ENCODE data around the gene MAPK4.
"Not testable (repeated sequence)": the region's sequence is repeated elsewhere in the genome, so short reads cannot be mapped to it uniquely, and the experiment has no call there.

The MAPK4 gene

GRCh38 chr18:50749421-50749820, 189.5 kb downstream of the MAPK4 start:
- DNase-seq (ENCODE audit: low read depth in 1 of 2, low spot score in 1 of 2), result no peak

- no peak for DNase-seq (ENCODE audit: low read depth in 1 of 2, low spot score in 1 of 2)
These were observed 190.1 kb downstream of the MAPK4 start for GRCh38 chr18:50749945-50750344.

- DNase-seq (ENCODE audit: low read depth in 1 of 2, low spot score in 1 of 2), result no peak
These were observed 190.7 kb downstream of the MAPK4 start for GRCh38 chr18:50750546-50750945.

- no peak for DNase-seq (ENCODE audit: low read depth in 1 of 2, low spot score in 1 of 2)
These were observed 191.6 kb downstream of the MAPK4 start for GRCh38 chr18:50751490-50751889.

- no peak for DNase-seq (ENCODE audit: low read depth in 1 of 2, low spot score in 1 of 2)
These were observed 192.1 kb downstream of the MAPK4 start for GRCh38 chr18:50751947-50752346.

- DNase-seq (ENCODE audit: low read depth in 1 of 2, low spot score in 1 of 2), result no peak
These were observed 193.4 kb downstream of the MAPK4 start for GRCh38 chr18:50753311-50753710.

- no peak for DNase-seq (ENCODE audit: low read depth in 1 of 2, low spot score in 1 of 2)
These were observed 194.4 kb downstream of the MAPK4 start for GRCh38 chr18:50754297-50754696.

GRCh38 chr18:50757358-50757757, 197.5 kb downstream of the MAPK4 start:
- DNase-seq (ENCODE audit: low read depth in 1 of 2, low spot score in 1 of 2), result no peak

GRCh38 chr18:50769463-50769862, 209.6 kb downstream of the MAPK4 start:
- no peak for DNase-seq (ENCODE audit: low read depth in 1 of 2, low spot score in 1 of 2)

- no peak for DNase-seq (ENCODE audit: low read depth in 1 of 2, low spot score in 1 of 2)
These were observed 215.3 kb downstream of the MAPK4 start for GRCh38 chr18:50775207-50775606.

- DNase-seq (ENCODE audit: low read depth in 1 of 2, low spot score in 1 of 2), result no peak
These were observed 215.8 kb downstream of the MAPK4 start for GRCh38 chr18:50775726-50776125.

GRCh38 chr18:50776383-50776782, 216.5 kb downstream of the MAPK4 start:
- DNase-seq (ENCODE audit: low read depth in 1 of 2, low spot score in 1 of 2), result no peak

- DNase-seq (ENCODE audit: low read depth in 1 of 2, low spot score in 1 of 2), result not testable (repeated sequence)
These were observed 219.1 kb downstream of the MAPK4 start for GRCh38 chr18:50779021-50779420.

Data from activated CD4-positive, alpha-beta T cell treated with anti-CD3 and anti-CD28 coated beads, Interleukin-2, amount 50 U/mL, for 24 hours (primary cell).